Eye (tissue), 1 donor: ENCODE data around the gene FCHSD2.
"Not testable (repeated sequence)": the region's sequence is repeated elsewhere in the genome, so short reads cannot be mapped to it uniquely, and the experiment has no call there.

Experiments used
- DNase-seq: peaks from one replicate; pipeline ENCODE4 v3.0.0-alpha.2; 2015

The FCHSD2 gene

DNA sequence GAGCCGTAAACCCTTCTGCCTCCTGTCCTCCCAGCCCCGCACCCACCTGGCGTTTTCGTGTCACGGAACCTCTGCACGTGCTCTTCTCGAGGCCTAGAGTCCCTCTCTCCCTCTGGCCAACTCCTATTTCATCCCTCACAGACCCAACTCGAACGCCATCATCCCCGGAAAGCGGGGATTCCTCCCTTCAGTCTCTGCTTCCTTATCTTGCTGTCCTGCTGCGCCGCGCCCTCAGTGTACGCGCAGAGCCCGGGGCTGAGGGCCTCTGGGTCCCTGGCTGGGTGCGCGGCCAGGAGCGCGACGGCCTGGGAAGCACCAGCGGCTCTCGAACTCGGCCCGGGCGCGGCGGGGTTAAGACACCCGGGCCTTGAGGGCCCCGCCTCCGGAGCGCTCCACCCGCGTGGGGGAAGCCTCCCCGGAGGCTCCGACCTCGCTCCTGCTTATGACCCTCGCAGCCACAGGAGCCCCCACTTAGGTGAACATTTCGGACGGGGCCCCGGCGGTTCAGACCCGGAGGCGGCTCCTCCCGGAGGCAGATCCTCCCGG is 328.3 kb downstream of the FCHSD2 start:
- peak; percentile 96 for DNase-seq

DNA sequence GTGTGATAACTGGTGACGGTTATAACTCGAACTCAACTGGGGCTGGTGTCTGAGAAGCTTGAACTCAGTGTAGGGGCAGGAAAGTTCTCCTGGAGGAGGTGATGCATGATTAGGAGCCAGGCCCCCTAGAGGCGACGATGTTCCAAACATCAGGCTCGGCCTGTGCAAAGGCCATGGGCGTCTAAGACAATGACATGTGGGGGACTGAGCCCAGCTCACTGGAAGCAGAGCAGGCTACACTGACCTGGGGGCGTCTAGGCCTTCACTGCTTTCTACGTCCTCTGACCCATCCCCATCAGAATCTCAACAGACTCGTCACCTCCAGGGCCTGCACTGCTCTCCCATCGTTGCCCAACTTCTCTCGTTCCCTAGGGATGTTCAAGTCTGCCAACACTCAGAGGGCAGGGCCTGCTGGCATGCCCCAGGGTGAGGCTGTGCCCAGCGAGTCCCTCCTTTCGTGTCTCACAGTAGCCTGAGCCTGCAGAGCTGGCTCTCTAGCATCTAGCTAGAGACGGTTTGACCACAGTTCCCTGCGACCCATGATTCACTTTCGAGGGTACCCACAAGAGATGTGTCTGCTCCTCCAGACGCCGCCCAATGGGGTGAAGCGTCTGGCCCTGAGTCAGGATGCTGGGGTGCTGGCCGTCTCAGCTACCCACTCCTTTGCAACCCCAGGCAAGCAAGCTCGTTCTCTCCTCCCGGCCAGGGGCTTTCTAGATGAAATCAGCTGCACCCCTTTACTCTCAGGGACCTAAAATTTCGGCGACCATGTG is 329.0 kb downstream of the FCHSD2 start:
- peak; percentile 52 for DNase-seq

- DNase-seq, result no peak
These were observed 329.5 kb downstream of the FCHSD2 start for GRCh38 chr11:72812604-72812966.

DNA sequence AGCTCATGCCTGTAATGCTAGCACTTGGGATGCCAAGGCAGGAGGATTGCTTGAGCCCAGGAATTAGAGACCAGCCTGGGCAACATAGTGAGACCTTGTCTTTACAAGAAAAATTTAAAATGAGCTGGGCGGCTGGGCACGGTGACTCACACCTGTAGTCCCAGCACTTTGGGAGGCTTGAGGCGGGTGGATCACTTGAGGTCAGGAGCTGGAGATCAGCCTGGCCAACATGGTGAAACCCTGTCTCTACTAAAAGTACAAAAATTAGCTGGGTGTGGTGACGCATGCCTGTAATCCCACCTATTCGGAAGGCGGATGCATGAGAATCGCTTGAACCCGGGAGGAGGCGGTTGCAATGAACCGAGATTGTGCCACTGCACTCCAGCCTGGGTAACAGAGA is 330.4 kb downstream of the FCHSD2 start:
- not testable (repeated sequence) for DNase-seq

DNA sequence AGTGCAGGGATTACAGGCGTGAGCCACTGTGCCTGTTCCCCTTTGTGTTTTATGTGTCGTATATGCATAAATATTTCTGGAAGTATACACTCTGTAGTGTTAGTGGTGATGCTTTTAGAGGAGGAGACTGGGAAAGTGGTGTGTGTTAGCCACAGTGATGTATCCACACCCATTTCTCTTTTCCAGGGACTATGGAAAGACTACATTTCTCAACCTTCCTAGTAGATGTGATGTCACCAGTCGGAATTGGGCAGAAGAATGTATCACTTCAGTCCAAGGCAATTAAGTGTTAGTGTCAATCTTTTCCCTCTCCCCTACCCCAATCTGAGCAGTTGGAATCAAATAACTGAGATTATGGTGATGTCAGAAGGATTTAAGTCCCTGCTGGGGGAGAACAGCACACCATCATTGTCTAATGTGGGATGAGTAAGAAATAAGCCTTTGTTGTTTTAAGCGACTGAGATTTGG is 333.8 kb downstream of the FCHSD2 start:
- DNase-seq, result no peak

GRCh38 chr11:72807792-72808191 is 334.3 kb downstream of the FCHSD2 start:
- no peak for DNase-seq

- no peak for DNase-seq
These were observed 335.0 kb downstream of the FCHSD2 start for GRCh38 chr11:72807021-72807693.

DNA sequence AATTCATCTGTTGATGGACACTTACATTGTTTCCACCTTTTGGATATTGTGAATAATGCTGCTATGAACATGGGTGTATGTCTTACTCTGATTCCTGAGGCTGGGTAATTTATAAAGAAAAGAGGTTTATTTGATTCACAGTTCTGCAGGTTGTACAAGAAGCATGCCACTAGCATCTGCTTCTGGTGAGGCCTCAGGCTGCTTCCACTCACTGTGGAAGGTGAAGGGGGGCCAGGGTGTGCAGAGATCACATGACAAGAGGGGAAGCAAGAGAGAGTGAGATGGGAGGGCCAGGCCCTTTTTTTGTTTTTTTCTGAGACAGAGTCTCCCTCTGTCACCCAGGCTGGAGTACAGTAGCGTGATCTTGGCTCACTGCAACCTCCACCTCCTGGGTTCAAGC is 335.7 kb downstream of the FCHSD2 start:
- DNase-seq, result not testable (repeated sequence)

DNA sequence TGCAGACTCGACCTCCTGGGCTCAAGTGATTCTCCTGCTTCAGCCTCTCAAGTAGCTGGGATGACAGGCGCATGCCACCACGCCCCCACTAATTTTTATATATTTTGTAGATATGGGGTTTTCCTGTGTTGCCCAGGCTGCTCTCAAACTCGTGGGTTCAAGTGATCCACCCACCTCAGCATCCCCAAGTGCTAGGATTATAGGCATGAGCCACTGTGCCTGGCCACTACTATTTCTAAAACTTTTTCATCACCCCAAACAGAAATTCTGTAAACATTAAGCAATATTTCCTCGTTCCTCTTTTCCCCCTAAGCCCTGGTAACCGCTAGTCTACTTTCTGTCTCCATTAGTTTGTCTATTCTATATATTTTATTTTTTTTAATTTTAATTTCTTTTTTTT is 336.9 kb downstream of the FCHSD2 start:
- no peak for DNase-seq

DNA sequence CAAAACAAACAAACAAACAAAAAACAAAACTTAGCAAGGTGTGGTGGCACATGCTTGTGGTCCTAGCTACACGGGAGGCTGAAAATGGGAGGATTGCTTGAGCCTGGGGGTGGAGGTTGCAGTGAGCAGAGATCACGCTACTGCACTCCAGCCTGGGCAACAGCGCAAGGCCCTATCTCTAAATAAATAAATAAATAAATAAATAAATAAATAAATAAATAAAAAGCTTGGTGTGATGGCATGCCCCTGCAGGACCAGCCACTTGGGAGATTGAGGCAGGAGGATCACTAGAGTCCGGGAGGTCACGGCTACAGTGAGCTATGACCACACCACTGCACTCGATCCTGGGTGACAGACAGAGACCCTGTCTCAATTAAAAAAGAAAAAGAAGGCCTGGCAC is 339.3 kb downstream of the FCHSD2 start:
- no peak for DNase-seq

DNA sequence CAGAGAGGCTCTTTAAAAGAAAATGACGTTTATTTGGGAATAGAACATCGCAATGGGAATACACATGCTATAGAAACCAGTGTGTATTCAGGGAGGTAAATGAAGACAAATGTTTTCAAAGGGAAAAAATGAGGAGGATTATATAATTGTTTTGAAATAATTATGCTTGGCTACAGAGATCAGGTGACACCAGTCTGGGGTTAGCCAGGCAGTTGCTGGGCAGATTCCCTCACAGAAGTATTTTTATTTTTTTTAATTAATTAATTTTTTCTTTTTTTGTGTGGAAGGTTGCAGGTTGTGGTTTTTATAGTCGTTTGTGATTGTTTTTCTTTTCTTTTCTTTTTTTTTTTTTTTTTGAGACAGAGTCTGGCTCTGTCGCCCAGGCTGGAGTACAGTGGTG is 342.7 kb downstream of the FCHSD2 start:
- no peak for DNase-seq

DNA sequence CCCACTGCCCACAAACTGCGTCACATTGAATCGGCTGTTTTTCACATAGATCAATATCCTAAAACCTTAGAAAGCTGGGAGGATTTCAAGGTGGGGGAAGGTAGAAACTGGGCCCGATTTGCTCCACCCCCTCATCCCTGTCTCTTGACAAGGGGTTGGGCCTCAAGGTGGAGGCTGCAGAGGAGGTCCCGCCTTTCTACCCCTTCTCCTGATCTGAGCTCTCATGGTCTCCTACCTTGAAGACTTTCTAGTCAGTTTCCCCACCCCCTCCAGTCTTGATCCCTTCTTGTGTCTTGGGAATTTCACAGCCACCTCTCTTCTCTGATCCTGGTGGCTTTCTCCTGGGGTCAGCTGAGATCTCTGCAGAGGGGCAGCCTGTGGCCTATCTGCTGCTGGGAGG is 343.8 kb downstream of the FCHSD2 start:
- no peak for DNase-seq

- DNase-seq, result peak; percentile 99
These were observed 348.4 kb downstream of the FCHSD2 start, which contains the start of gene STARD10 for GRCh38 chr11:72793425-72794367. Gene STARD10, minus strand, starts transcription at chr11:72794047. Its CDS starts 12,866 bp downstream, at chr11:72781181.

GRCh38 chr11:72793076-72793424 is 349.1 kb downstream of the FCHSD2 start:
- DNase-seq, result no peak

- DNase-seq, result no peak
These were observed 349.6 kb downstream of the FCHSD2 start for GRCh38 chr11:72792437-72793021.

DNA sequence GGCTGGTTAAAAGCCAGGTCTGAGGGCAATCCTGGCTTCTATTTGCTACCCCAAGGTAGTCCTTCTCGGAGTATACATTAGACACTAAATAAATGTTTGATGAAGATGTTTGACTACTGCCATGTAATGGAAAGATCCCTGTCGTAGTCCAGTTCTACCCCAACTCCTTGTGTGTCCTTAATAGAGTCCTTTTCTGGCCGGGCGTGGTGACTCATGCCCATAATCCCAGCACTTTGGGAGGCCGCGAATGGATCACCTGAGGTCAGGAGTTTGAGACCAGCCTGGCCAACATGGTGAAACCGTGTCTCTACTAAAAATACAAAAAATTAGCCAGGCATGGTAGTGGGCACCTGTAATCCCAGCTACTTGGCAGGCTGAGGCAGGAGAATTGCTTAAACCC is 350.9 kb downstream of the FCHSD2 start:
- DNase-seq, result not testable (repeated sequence)

DNA sequence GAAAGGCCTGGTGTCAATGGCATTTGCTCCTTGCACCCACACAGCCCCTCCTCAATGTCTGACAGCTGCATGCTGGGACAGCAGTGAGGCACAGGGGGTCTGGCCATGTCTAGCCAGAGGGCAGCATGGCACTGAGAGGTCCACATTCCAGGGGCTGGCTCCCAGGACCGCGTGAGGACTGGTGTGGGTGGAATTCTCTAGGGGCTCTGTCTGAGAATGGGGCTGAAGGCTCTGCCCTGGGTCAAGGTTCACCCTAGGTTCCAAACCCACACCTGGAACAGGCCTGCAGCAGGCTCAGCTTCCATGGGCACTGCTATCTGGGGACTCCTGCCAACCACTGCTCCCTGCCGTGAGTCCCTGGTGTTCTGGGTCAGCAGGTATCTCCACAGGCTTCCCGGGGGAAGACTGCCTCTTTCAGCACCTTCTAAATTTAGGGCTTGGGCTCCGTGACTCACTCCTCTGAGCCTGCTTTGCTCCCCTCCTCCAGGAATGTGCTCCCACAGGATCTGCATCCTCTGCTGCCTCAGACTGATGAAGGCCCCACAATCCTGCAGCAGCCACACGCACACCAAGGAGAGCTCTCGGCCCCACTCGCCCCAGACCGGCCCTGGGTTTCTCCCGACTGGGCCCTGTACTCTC is 352.5 kb downstream of the FCHSD2 start:
- no peak for DNase-seq

DNA sequence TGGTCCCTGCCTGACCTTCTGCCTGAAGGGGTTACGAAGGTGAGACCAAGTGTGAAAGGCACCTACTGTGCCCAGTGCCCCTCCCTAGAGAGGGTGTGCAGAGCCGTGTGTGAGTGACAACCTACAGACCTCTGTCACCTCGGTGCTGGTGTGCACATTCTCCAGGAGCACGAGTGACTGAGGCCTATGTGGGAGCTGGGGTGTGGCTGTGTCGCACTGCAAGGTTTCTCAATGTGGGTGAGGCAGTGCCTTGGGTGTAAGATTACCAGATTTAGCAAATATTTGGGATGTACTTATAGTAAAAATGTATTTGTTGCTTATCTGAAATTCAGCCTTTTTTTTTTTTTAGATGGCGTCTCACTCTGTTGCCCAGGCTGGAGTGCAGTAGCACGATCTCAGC is 353.9 kb downstream of the FCHSD2 start:
- DNase-seq, result no peak

GRCh38 chr11:72787216-72788104 is 354.7 kb downstream of the FCHSD2 start:
- peak; percentile 40 for DNase-seq
